NCI-H526 treated with DMSO at 0.1 percent for 48 hours (cell line): ENCODE data around the gene MAST2.
"Not testable (repeated sequence)": the region's sequence is repeated elsewhere in the genome, so short reads cannot be mapped to it uniquely, and the experiment has no call there.

ENCODE experiments used
- DNase-seq: peaks from one replicate; lab custom pipeline; 2025; lab: John Stamatoyannopoulos, UW

MAST2 gene

GRCh38 chr1:45894331-45894730 is 90.9 kb downstream of the MAST2 start:
- DNase-seq, result no peak

- no peak for DNase-seq
These were observed 91.5 kb downstream of the MAST2 start for GRCh38 chr1:45894921-45895320.

- no peak for DNase-seq
These were observed 92.0 kb downstream of the MAST2 start for GRCh38 chr1:45895406-45895805.

GRCh38 chr1:45906883-45907282 is 103.5 kb downstream of the MAST2 start:
- DNase-seq, result no peak

- no peak for DNase-seq
These were observed 105.3 kb downstream of the MAST2 start for GRCh38 chr1:45908611-45909140.

- DNase-seq, result no peak
These were observed 108.2 kb downstream of the MAST2 start for GRCh38 chr1:45911634-45912033.

- no peak for DNase-seq
These were observed 109.8 kb downstream of the MAST2 start for GRCh38 chr1:45913183-45913683.

- no peak for DNase-seq
These were observed 110.5 kb downstream of the MAST2 start for GRCh38 chr1:45913731-45914501.

GRCh38 chr1:45914836-45915235 is 111.4 kb downstream of the MAST2 start:
- DNase-seq, result no peak

GRCh38 chr1:45922374-45922773 is 119.0 kb downstream of the MAST2 start:
- no peak for DNase-seq

GRCh38 chr1:45922813-45923212 is 119.4 kb downstream of the MAST2 start:
- no peak for DNase-seq

- DNase-seq, result no peak
These were observed 119.9 kb downstream of the MAST2 start for GRCh38 chr1:45923343-45923742.

- no peak for DNase-seq
These were observed 121.3 kb downstream of the MAST2 start for GRCh38 chr1:45924736-45925135.

GRCh38 chr1:45925728-45926287 is 122.4 kb downstream of the MAST2 start:
- no peak for DNase-seq

GRCh38 chr1:45926330-45926729 is 122.9 kb downstream of the MAST2 start:
- no peak for DNase-seq

- DNase-seq, result not testable (repeated sequence)
These were observed 124.0 kb downstream of the MAST2 start for GRCh38 chr1:45927231-45927915.

GRCh38 chr1:45928486-45929205 is 125.2 kb downstream of the MAST2 start:
- DNase-seq, result no peak

GRCh38 chr1:45929257-45929687 is 125.9 kb downstream of the MAST2 start:
- no peak for DNase-seq

- DNase-seq, result no peak
These were observed 127.1 kb downstream of the MAST2 start for GRCh38 chr1:45930258-45931150.

GRCh38 chr1:45932205-45932604 is 128.8 kb downstream of the MAST2 start:
- not testable (repeated sequence) for DNase-seq

- DNase-seq, result no peak
These were observed 131.5 kb downstream of the MAST2 start for GRCh38 chr1:45934947-45935346.
